Panc1 (cell line): Measurements from ENCODE around the gene RAB3B.

Experiments used
- POLR2AphosphoS5 ChIP-seq: IDR thresholded peaks from 2 replicates; pipeline ENCODE4 v1.6.1; 2012; ENCODE audit warnings: mild to moderate bottlenecking, low read depth, low read length, moderate library complexity
- SIN3A ChIP-seq: IDR thresholded peaks from 2 replicates; pipeline ENCODE4 v1.6.1; 2012; ENCODE audit warnings: low read depth, mild to moderate bottlenecking, low read length, moderate library complexity, borderline replicate concordance; ENCODE audit not compliant: insufficient read depth
- TF ChIP-seq, protein P1 (sequence below): fragments of 450-650 bp; IDR thresholded peaks from 2 replicates; pipeline ENCODE4 v1.5.1; 2017; ENCODE audit warnings: mild to moderate bottlenecking
- TF ChIP-seq, protein P2 (sequence below), 2 experiments: IDR thresholded peaks; 2 replicates each; pipeline ENCODE4 v1.6.1; 2011 to 2012; ENCODE audit warnings: low read depth in 2 of 2, control low read depth in 1 of 2, low read length in 1 of 2, mild to moderate bottlenecking in 1 of 2, moderate library complexity in 1 of 2; ENCODE audit not compliant: insufficient read depth in 1 of 2

DNA sequence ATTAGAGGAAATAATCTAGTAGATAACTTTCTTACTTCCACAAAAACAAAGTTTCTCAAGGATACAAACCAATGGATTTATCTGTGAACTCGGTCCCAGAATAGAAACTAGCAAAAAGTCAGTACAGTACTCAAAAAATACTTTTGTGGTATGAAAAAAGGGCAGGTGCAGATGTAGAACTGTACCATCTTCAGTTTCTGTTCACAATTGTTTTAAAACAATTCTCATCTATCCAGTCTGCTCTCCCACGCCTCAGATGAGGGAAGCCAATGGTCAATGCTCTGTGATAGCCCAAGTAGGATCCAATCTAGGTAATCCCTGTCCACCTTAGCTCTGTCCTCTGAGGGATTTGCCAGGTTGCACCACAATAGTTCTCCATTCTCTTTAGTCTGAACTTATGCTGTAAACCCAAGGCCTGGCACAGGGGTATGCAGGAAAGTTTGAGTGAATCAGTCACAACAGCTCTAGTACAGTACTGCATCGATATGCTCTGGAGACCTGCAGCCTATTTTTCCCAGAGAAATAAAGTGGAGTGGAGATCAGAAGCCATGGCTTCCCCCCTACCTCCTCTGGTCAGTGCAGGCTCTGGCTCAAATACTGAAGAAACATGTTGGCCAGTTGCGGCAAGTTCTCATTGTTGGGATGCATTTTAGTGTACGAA, 41.8 kb upstream of the RAB3B start:
- TF ChIP-seq, protein P1, sequence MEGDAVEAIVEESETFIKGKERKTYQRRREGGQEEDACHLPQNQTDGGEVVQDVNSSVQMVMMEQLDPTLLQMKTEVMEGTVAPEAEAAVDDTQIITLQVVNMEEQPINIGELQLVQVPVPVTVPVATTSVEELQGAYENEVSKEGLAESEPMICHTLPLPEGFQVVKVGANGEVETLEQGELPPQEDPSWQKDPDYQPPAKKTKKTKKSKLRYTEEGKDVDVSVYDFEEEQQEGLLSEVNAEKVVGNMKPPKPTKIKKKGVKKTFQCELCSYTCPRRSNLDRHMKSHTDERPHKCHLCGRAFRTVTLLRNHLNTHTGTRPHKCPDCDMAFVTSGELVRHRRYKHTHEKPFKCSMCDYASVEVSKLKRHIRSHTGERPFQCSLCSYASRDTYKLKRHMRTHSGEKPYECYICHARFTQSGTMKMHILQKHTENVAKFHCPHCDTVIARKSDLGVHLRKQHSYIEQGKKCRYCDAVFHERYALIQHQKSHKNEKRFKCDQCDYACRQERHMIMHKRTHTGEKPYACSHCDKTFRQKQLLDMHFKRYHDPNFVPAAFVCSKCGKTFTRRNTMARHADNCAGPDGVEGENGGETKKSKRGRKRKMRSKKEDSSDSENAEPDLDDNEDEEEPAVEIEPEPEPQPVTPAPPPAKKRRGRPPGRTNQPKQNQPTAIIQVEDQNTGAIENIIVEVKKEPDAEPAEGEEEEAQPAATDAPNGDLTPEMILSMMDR, result no peak
- no peak for TF ChIP-seq SIN3A
- no peak for TF ChIP-seq POLR2AphosphoS5
- TF ChIP-seq, protein P2, sequence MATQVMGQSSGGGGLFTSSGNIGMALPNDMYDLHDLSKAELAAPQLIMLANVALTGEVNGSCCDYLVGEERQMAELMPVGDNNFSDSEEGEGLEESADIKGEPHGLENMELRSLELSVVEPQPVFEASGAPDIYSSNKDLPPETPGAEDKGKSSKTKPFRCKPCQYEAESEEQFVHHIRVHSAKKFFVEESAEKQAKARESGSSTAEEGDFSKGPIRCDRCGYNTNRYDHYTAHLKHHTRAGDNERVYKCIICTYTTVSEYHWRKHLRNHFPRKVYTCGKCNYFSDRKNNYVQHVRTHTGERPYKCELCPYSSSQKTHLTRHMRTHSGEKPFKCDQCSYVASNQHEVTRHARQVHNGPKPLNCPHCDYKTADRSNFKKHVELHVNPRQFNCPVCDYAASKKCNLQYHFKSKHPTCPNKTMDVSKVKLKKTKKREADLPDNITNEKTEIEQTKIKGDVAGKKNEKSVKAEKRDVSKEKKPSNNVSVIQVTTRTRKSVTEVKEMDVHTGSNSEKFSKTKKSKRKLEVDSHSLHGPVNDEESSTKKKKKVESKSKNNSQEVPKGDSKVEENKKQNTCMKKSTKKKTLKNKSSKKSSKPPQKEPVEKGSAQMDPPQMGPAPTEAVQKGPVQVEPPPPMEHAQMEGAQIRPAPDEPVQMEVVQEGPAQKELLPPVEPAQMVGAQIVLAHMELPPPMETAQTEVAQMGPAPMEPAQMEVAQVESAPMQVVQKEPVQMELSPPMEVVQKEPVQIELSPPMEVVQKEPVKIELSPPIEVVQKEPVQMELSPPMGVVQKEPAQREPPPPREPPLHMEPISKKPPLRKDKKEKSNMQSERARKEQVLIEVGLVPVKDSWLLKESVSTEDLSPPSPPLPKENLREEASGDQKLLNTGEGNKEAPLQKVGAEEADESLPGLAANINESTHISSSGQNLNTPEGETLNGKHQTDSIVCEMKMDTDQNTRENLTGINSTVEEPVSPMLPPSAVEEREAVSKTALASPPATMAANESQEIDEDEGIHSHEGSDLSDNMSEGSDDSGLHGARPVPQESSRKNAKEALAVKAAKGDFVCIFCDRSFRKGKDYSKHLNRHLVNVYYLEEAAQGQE (IDR thresholded peaks at IDR 0.05; ENCODE audit: insufficient read depth in 1 of 2, low read depth in 2 of 2, low read length in 1 of 2), result no peak
